ENCODE data around the gene TPMT.

Gene TPMT

GRCh38 chr6:18087396-18088165 is 67.3 kb downstream of the TPMT start:
- Histone ChIP-seq H3K9ac (ENCODE audit: low read depth, low read length) (no peak overlapping the region), H3K4me1 (ENCODE audit: control insufficient read depth, insufficient read depth, low read length) (no peaks in the 10 kb centered on the region), H3K27me3 (ENCODE audit: control insufficient read depth, insufficient read depth, low read length) (no peaks in the 10 kb centered on the region), H3K36me3 (ENCODE audit: control insufficient read depth, insufficient read depth, low read length) (no peaks in the 10 kb centered on the region; the same call in 1 of the 2 replicates), H3K9me3 (ENCODE audit: control insufficient read depth, insufficient read depth, low read length) (peaks cover 9% of the 10 kb centered on the region; the same call in 1 of the 2 replicates), H3K27ac (ENCODE audit: low read depth, low read length) (no peak overlapping the region), H3K4me3 (ENCODE audit: low read depth, low read length) (no peak overlapping the region)

GRCh38 chr6:18081025-18081668 is 73.7 kb downstream of the TPMT start:
- Histone ChIP-seq H3K4me1 (ENCODE audit: control insufficient read depth, insufficient read depth, low read length) (no peaks in the 10 kb centered on the region), H3K4me3 (ENCODE audit: low read depth, low read length) (no peak overlapping the region), H3K27ac (ENCODE audit: low read depth, low read length) (no peak overlapping the region), H3K36me3 (ENCODE audit: control insufficient read depth, insufficient read depth, low read length) (no peaks in the 10 kb centered on the region), H3K27me3 (ENCODE audit: control insufficient read depth, insufficient read depth, low read length) (no peaks in the 10 kb centered on the region), H3K9ac (ENCODE audit: low read depth, low read length) (no peak overlapping the region), H3K9me3 (ENCODE audit: control insufficient read depth, insufficient read depth, low read length) (no peaks in the 10 kb centered on the region)

GRCh38 chr6:18080544-18080943 is 74.3 kb downstream of the TPMT start:
- Histone ChIP-seq H3K4me1 (ENCODE audit: control insufficient read depth, insufficient read depth, low read length) (no peaks in the 10 kb centered on the region), H3K9ac (ENCODE audit: low read depth, low read length) (no peak overlapping the region), H3K9me3 (ENCODE audit: control insufficient read depth, insufficient read depth, low read length) (peaks cover 2% of the 10 kb centered on the region; the same call in 1 of the 2 replicates), H3K27ac (ENCODE audit: low read depth, low read length) (no peak overlapping the region), H3K36me3 (ENCODE audit: control insufficient read depth, insufficient read depth, low read length) (no peaks in the 10 kb centered on the region), H3K4me3 (ENCODE audit: low read depth, low read length) (no peak overlapping the region), H3K27me3 (ENCODE audit: control insufficient read depth, insufficient read depth, low read length) (no peaks in the 10 kb centered on the region)

- Histone ChIP-seq H3K4me3 (ENCODE audit: low read depth, low read length) (no peak overlapping the region), H3K27me3 (ENCODE audit: control insufficient read depth, insufficient read depth, low read length) (no peaks in the 10 kb centered on the region), H3K27ac (ENCODE audit: low read depth, low read length) (no peak overlapping the region), H3K36me3 (ENCODE audit: control insufficient read depth, insufficient read depth, low read length) (no peaks in the 10 kb centered on the region), H3K9me3 (ENCODE audit: control insufficient read depth, insufficient read depth, low read length) (peaks cover 4% of the 10 kb centered on the region; the same call in 1 of the 2 replicates), H3K9ac (ENCODE audit: low read depth, low read length) (no peak overlapping the region), H3K4me1 (ENCODE audit: control insufficient read depth, insufficient read depth, low read length) (no peaks in the 10 kb centered on the region)
Observed at GRCh38 chr6:18078866-18079265, 76.0 kb downstream of the TPMT start.
